Activated naive CD4-positive, alpha-beta T cell (primary cell): ENCODE measurements around the gene ZNF146.
"Not testable (repeated sequence)": the region's sequence is repeated elsewhere in the genome, so short reads cannot be mapped to it uniquely, and the experiment has no call there.

Source experiments
- DNase-seq, 4 experiments: peaks; one replicate each; lab custom pipeline; 2025; lab: John Stamatoyannopoulos, UW

The ZNF146 gene

GRCh38 chr19:36236304-36236945, 21.5 kb downstream of the ZNF146 start:
- no peak for DNase-seq

- no peak for DNase-seq
These were observed 22.0 kb downstream of the ZNF146 start for GRCh38 chr19:36236946-36237310.

GRCh38 chr19:36244066-36244465, 29.2 kb downstream of the ZNF146 start:
- DNase-seq, result no peak

- no peak for DNase-seq
These were observed 30.5 kb downstream of the ZNF146 start for GRCh38 chr19:36245210-36246005.

GRCh38 chr19:36246006-36246481, 31.1 kb downstream of the ZNF146 start:
- no peak for DNase-seq

GRCh38 chr19:36252047-36252446, 37.1 kb downstream of the ZNF146 start:
- no peak for DNase-seq

GRCh38 chr19:36254848-36255247, 39.9 kb downstream of the ZNF146 start:
- no peak for DNase-seq

- no peak for DNase-seq
These were observed 40.4 kb downstream of the ZNF146 start for GRCh38 chr19:36255316-36255715.

GRCh38 chr19:36256064-36256463, 41.2 kb downstream of the ZNF146 start:
- no peak for DNase-seq

GRCh38 chr19:36256853-36257519, 42.1 kb downstream of the ZNF146 start:
- DNase-seq, result no peak

- DNase-seq, result no peak
These were observed 42.6 kb downstream of the ZNF146 start for GRCh38 chr19:36257520-36257876.

GRCh38 chr19:36258028-36258875, 43.3 kb downstream of the ZNF146 start:
- no peak for DNase-seq

GRCh38 chr19:36259211-36259610, 44.3 kb downstream of the ZNF146 start:
- no peak for DNase-seq

- DNase-seq, result no peak
These were observed 50.2 kb downstream of the ZNF146 start for GRCh38 chr19:36265064-36265463.

GRCh38 chr19:36265856-36266374, 51.0 kb downstream of the ZNF146 start:
- no peak for DNase-seq

GRCh38 chr19:36266375-36266961, 51.6 kb downstream of the ZNF146 start:
- DNase-seq, result no peak

- DNase-seq, result no peak
These were observed 52.3 kb downstream of the ZNF146 start for GRCh38 chr19:36267061-36267845.

GRCh38 chr19:36268081-36268480, 53.2 kb downstream of the ZNF146 start:
- DNase-seq, result not testable (repeated sequence)

- DNase-seq, result not testable (repeated sequence)
These were observed 53.7 kb downstream of the ZNF146 start for GRCh38 chr19:36268591-36268990.

- not testable (repeated sequence) for DNase-seq
These were observed 54.4 kb downstream of the ZNF146 start for GRCh38 chr19:36269295-36269694.
